GM23338 (cell line): ENCODE results near the gene FNDC11.

Experiments
- CTCF ChIP-seq, 2 experiments: fragments of 200-600 bp in 1 of 2; sonication (generic) in 1 of 2; conservative IDR thresholded peaks; 2 replicates each; pipeline versions ENCODE4 v1.5.1 to v1.6.1; 2016 to 2017; ENCODE audit warnings: antibody characterized with exemption in 2 of 2, low read depth in 2 of 2, mild to moderate bottlenecking in 2 of 2, moderate library complexity in 1 of 2
- EZH2phosphoT487 ChIP-seq: fragments of 200-600 bp; sonication (generic); IDR thresholded peaks from one replicate; pipeline ENCODE4 v1.8.1; 2018; ENCODE audit warnings: antibody characterized with exemption; ENCODE audit not compliant: unreplicated experiment
- JUNB ChIP-seq: IDR thresholded peaks from one replicate; pipeline ENCODE4 v1.6.1; 2016; ENCODE audit warnings: antibody characterized with exemption; ENCODE audit not compliant: unreplicated experiment
- ZNF114 ChIP-seq: fragments of 250-450 bp; sonication (Bioruptor Pico); IDR thresholded peaks from 2 replicates; pipeline ENCODE4 v1.5.0; 2020; ENCODE audit warnings: mild to moderate bottlenecking, moderate library complexity

- TF ChIP-seq CTCF (conservative IDR thresholded peaks at IDR 0.05; ENCODE audit: low read depth in 2 of 2): no peak
- no peak for TF ChIP-seq EZH2phosphoT487
- no peak for TF ChIP-seq ZNF114 (CRISPR knock-in tag)
- no peak for TF ChIP-seq JUNB
Measured at GRCh38 chr20:63507083-63507743, 46.7 kb upstream of the FNDC11 start.
